Activated CD8-positive, alpha-beta memory T cell treated with anti-CD3 and anti-CD28 coated beads, Interleukin-2, amount 10 ng/mL, durations not matched to agents 7 days and 5 days (primary cell): ENCODE data around the gene ROR1. TPM values are rescaled to one million over a fixed set of nuclear protein-coding genes. Genes with fewer than 3 reads are reported as not detected.

ENCODE experiments used
- ATAC-seq: fragments of 150-1000 bp; cut with Tn5 transposase; one replicate; pipeline ENCODE4 v1.10.0; 2021; ENCODE audit warnings: moderate library complexity
- CTCF ChIA-PET: fragments of 350-600 bp; sonication (Branson Sonifier 250); formaldehyde crosslinking; loops from one replicate; lab custom pipeline; 2021; ENCODE audit warnings: antibody characterized with exemption; lab: Charles Lee
- DNase-seq: peaks from one replicate; pipeline ENCODE4 v3.0.0-alpha.2; 2020
- H3K27ac Mint-ChIP-seq: one replicate; pipeline ENCODE4 v1.8.0; 2021; ENCODE audit warnings: mild to moderate bottlenecking, mixed read lengths
- H3K27me3 Mint-ChIP-seq: one replicate; pipeline ENCODE4 v1.8.0; 2021; ENCODE audit warnings: mixed read lengths
- H3K36me3 Mint-ChIP-seq: one replicate; pipeline ENCODE4 v1.8.0; 2021; ENCODE audit warnings: mild to moderate bottlenecking, mixed read lengths
- H3K4me1 Mint-ChIP-seq: one replicate; pipeline ENCODE4 v1.8.0; 2021; ENCODE audit warnings: mixed read lengths
- H3K4me3 Mint-ChIP-seq: one replicate; pipeline ENCODE4 v1.8.0; 2021; ENCODE audit warnings: mild to moderate bottlenecking, moderate library complexity, mixed read lengths
- H3K9me3 Mint-ChIP-seq: one replicate; pipeline ENCODE4 v1.8.0; 2022; ENCODE audit warnings: low read depth, mixed read lengths
- total RNA-seq, 2 experiments: library from RNA; stranded (reverse); gene quantifications; one replicate each; pipeline ENCODE4 v1.2.3, GENCODE V29; 2021

The ROR1 gene
- total RNA-seq = not detected

DNA sequence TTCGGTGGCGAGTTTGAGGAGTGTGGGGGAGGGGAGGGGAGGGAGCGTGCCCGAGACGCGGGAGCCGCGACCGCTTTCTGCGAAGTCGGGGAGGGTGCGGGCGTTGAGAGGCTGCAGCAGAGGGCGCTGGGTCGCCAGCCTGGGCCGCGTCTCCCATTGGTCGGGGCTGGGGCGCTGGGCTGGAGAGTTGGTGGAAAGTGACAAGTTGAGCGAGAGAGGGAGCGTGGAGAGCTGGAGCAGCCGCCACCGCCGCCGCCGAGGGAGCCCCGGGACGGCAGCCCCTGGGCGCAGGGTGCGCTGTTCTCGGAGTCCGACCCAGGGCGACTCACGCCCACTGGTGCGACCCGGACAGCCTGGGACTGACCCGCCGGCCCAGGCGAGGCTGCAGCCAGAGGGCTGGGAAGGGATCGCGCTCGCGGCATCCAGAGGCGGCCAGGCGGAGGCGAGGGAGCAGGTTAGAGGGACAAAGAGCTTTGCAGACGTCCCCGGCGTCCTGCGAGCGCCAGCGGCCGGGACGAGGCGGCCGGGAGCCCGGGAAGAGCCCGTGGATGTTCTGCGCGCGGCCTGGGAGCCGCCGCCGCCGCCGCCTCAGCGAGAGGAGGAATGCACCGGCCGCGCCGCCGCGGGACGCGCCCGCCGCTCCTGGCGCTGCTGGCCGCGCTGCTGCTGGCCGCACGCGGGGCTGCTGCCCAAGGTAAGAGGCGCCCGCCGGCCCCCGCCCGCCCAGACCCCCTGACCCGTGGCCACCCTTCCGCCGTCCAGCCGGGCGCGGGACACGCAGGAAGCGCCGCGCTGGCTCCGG is at the start of gene ROR1:
Gene ROR1 (plus strand): TSS at position 203 of the 802 bp plus-strand sequence.
- H3K4me3 Mint-ChIP-seq = peak within 1 kb of the TSS; percentile 43
- peak within 1 kb of the TSS; percentile 42 for H3K27ac Mint-ChIP-seq
- H3K27me3 Mint-ChIP-seq = peaks cover 70% of the 10 kb centered on the region
- DNase-seq (peak; percentile 56), ATAC-seq (peak; percentile 83)
- peaks cover 8% of the 10 kb centered on the region for H3K4me1 Mint-ChIP-seq
- CTCF ChIA-PET = no interaction called here
- no peaks in the 10 kb centered on the region for H3K36me3 Mint-ChIP-seq
- no peaks in the 10 kb centered on the region for H3K9me3 Mint-ChIP-seq

DNA sequence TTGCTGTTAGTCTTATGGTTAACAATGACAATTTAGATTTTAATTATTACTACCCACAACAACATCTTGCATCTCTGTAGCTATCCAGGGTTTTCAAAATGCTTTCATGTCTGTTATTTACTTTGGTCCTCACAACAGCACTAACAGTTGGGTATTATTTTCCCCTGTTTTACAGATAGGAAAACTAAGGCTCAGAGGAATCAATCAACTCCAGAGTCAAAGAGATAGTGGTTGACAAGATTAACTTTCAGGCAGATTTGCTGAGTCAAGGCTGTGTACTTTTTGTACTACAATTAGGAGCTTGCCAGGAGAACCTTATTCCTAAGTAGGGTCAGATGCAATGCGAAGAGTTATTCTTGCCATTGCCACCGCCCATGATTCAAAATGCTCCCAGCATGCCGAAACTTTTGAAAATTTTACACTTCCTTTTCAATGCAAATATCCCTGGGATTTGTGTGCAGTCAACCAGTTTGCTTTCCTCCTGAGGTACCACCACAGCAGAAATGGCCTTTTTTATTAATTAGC is 49.4 kb upstream of the ROR1 start:
- Mint-ChIP-seq H3K4me3 (no peak overlapping the region), H3K9me3 (no peaks in the 10 kb centered on the region), H3K27me3 (peaks cover 3% of the 10 kb centered on the region), H3K4me1 (no peaks in the 10 kb centered on the region), H3K27ac (no peak overlapping the region), H3K36me3 (no peaks in the 10 kb centered on the region)
- no peak for ATAC-seq
- DNase-seq = no peak
- CTCF ChIA-PET = no interaction called here

DNA sequence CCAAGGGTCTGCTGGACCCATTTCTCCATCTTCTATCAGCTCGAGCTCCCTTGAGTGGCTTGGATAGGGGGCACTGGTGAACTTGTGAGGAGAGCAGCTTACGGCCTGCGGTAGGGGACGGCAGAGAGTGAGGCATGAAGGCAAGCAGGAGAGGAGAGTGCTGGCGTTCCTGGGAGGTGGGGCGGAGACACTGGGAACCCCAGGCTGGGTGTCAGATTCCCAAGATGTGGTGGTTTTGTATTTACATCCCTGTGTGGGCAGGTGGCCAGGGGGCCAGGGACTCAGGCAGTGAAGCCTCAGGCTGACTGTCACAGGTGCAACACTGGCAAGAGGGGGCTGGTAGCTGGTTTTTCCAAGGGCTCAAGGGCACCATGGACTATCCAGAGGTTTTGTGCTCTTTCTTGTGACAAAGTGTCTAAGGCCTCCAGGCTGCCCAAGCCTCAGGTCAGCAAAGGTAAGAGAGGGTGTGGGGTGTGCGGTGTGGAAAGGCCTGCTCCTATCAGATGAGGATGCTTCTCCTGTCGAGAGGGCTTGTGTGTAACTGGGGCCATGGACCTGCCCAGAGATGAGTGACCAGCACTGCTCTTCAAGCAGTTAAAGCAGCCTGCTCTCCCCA is 45.1 kb upstream of the ROR1 start:
- CTCF ChIA-PET = no interaction called here
- Mint-ChIP-seq H3K27me3 (no peaks in the 10 kb centered on the region), H3K27ac (no peak overlapping the region), H3K4me3 (no peak overlapping the region), H3K4me1 (no peaks in the 10 kb centered on the region), H3K9me3 (no peaks in the 10 kb centered on the region), H3K36me3 (no peaks in the 10 kb centered on the region)
- no peak for ATAC-seq
- no peak for DNase-seq

DNA sequence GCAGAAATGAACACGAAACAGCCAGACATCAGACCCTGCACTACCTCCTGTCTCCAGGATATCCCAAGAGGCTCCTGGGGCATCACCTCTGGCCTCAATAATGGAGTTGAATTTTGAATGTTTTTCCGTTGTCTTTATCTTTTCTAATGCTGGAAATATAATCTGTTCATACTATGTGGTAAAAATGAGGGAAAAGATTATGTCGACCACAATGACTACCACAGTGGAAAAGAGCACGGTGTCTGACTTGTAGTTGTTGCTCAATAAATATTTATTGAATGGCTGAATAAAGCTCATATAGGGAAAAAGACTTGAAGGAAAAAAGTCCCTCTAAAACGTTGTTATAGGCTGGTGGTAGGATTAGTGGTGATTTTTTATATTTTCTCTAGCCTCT is 44.6 kb upstream of the ROR1 start:
- no peak for DNase-seq
- Mint-ChIP-seq H3K36me3 (no peaks in the 10 kb centered on the region), H3K4me1 (no peaks in the 10 kb centered on the region), H3K9me3 (no peaks in the 10 kb centered on the region), H3K27me3 (no peaks in the 10 kb centered on the region), H3K4me3 (no peak overlapping the region), H3K27ac (no peak overlapping the region)
- CTCF ChIA-PET = interaction anchor here (1.2 kb wide), 1 partner anchor 19 kb away, joined by 3 read pairs; no protein-coding TSS in a partner anchor
- no peak for ATAC-seq

DNA sequence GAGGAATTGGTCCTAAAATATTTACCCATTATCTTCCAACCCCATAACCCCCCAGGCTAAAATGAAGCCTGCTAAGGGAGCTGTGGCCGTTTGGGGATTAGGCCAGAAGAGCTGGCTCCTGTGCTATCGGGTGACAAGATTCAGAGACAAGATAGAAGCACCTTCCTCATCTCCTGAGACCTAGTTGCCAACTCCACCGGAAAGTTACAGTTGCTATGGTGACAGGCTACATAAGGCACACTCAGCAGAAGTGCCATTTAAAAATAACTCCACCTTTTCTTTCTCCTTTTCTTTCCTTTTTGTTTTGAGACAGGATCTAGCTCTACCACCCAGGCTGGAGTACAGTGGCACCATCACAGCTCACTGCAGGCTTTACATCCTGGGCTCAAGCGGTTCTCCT is 43.6 kb upstream of the ROR1 start:
- Mint-ChIP-seq H3K4me3 (no peak overlapping the region), H3K27ac (no peak overlapping the region), H3K9me3 (no peaks in the 10 kb centered on the region), H3K27me3 (peaks cover under 1% of the 10 kb centered on the region), H3K36me3 (no peaks in the 10 kb centered on the region), H3K4me1 (no peaks in the 10 kb centered on the region)
- CTCF ChIA-PET = interaction anchor here (1.2 kb wide), 1 partner anchor 20 kb away, joined by 3 read pairs; no protein-coding TSS in a partner anchor
- DNase-seq = no peak
- no peak for ATAC-seq

DNA sequence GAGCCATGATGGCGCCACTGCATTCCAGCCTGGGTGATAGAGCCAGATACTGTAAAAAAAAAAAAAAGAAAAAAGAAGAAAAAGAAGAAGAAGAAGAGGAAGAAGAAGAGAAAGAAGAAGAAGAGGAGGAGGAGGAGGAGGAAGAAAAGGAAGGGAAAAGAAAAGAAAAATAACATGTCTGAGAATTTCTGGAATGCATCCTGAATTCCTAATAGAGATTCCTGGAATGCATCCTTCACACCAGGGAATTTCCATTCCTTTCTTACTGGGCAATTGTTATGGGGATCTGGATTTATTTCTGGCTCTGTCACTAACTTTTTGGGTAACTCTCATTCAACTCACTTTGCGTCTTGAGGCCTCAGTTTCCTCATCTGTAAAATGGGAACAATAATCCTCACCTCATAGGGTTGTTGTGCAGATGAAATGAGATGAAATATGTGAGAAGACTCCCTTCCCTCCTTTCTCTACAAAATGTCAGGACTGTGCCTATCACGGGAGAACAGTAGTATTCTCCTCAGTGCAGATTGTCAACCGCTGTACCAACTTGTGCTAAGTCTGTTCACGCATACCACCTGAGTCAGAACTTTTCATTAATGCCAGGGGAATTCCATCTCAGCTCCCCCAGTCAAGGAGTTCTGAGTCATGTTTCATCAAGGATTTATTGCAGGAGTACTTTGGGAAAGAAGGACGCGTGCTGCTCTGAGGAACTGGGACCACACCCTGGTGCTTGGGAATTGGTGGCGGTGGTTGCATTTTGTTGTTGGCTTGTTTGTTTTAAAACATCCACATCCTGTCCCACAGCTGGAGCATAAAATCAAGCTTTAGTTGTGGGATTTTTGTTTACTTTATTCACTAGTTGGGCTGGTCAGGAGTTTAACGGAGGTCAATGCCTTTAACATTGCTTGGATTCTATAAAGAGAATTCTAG is 42.4 kb upstream of the ROR1 start:
- Mint-ChIP-seq H3K27ac (no peak overlapping the region), H3K9me3 (no peaks in the 10 kb centered on the region), H3K36me3 (no peaks in the 10 kb centered on the region), H3K27me3 (peaks cover 3% of the 10 kb centered on the region), H3K4me1 (no peaks in the 10 kb centered on the region), H3K4me3 (no peak overlapping the region)
- CTCF ChIA-PET = no interaction called here
- no peak for DNase-seq
- ATAC-seq = no peak

DNA sequence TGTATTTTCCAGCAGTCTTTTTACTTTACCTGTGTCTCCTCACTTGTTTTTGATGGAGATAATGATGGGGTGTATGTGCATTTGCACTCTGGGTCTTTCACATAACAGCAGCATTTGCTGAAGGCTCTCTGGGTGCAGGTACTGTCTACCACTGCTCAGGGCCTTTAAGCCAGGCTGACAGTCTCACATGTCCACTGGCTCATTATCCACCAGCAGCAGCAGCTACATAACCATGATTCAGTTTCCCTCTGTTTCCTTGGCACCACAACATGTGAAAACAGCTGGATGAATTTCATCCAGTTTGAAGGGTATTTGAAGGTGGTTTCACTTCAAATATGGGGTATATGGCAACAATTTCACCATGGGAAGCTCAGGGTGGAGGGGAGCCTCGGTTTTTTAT is 41.2 kb upstream of the ROR1 start:
- ATAC-seq = no peak

DNA sequence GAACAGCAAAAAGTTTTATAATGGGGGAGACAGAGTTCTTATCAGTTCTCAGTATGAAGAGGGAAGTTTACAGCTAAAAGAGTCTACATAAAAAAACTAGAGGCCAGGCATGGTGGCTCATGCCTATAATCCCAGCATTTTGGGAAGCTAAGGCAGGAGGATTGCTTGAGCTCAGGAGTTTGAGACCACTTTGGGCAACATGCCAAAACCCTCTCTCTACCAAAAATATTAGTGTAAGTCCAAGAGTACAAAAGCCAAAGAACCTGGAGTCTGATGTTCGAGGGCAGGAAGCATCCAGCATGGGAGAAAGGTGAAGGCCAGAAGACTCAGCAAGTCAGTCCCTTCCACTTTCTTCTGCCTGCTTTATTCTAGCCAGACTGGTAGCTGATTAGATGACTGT is 35.0 kb upstream of the ROR1 start:
- H3K4me3 Mint-ChIP-seq = no peak overlapping the region
- peaks cover 10% of the 10 kb centered on the region for H3K27me3 Mint-ChIP-seq
- no peak for DNase-seq
- CTCF ChIA-PET = no interaction called here
- no peaks in the 10 kb centered on the region for H3K9me3 Mint-ChIP-seq
- ATAC-seq = no peak
- H3K4me1 Mint-ChIP-seq = peaks cover 4% of the 10 kb centered on the region
- no peak overlapping the region for H3K27ac Mint-ChIP-seq
- H3K36me3 Mint-ChIP-seq = no peaks in the 10 kb centered on the region

More for the DNA sequence above, 41.2 kb upstream of the ROR1 start:
- Mint-ChIP-seq H3K9me3 (no peaks in the 10 kb centered on the region), H3K27me3 (peaks cover 8% of the 10 kb centered on the region), H3K36me3 (no peaks in the 10 kb centered on the region), H3K4me3 (no peak overlapping the region), H3K4me1 (no peaks in the 10 kb centered on the region), H3K27ac (no peak overlapping the region)
- CTCF ChIA-PET = no interaction called here
- DNase-seq = no peak

DNA sequence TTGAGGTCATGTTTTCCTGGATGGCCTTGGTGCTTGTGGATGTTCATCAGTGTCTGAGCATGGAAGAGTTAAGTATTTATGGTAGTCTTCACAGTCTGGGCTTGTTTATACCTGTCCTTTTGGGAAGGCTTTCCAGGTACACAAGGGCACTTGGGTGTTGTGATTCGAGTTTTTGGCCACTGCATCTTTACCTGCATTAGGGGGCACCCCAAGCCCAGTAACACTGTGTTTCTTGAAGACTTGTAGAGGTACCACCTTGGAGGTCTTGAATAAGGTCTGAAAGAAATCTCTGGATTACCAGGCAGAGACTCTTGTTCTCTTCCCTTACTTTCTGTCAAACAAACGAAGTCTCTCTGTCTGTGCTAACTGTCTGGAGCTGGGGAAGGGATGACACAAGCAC is 34.4 kb upstream of the ROR1 start:
- ATAC-seq (no peak), DNase-seq (no peak)
- no peak overlapping the region for H3K4me3 Mint-ChIP-seq
- H3K27me3 Mint-ChIP-seq = peaks cover 12% of the 10 kb centered on the region
- peaks cover 4% of the 10 kb centered on the region for H3K4me1 Mint-ChIP-seq
- H3K9me3 Mint-ChIP-seq = no peaks in the 10 kb centered on the region
- CTCF ChIA-PET = no interaction called here
- no peaks in the 10 kb centered on the region for H3K36me3 Mint-ChIP-seq
- no peak overlapping the region for H3K27ac Mint-ChIP-seq

DNA sequence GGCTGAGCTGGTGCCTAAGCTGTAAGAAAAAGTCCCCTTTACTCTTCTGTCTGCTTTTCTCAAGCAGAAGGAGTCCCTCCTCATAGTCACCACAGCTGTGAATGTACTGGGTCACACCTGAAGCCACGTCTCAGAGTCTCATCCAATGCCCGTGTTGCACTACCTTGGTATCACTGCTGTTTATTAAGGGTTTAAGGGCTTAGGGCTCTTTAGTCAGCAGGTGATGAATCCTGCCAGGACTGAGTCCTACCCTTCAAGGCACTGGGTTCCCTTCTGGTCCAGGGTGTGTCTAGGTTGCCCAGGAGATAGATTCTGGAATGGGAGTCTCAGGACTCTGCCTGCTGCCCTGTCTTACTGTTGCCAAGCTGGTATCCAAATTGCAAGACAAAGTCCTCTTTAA is 33.4 kb upstream of the ROR1 start:
- DNase-seq (no peak), ATAC-seq (no peak)
- H3K9me3 Mint-ChIP-seq = no peaks in the 10 kb centered on the region
- no peak overlapping the region for H3K27ac Mint-ChIP-seq
- H3K36me3 Mint-ChIP-seq = no peaks in the 10 kb centered on the region
- H3K27me3 Mint-ChIP-seq = peaks cover 9% of the 10 kb centered on the region
- CTCF ChIA-PET = no interaction called here
- H3K4me1 Mint-ChIP-seq = peaks cover 9% of the 10 kb centered on the region
- H3K4me3 Mint-ChIP-seq = no peak overlapping the region

DNA sequence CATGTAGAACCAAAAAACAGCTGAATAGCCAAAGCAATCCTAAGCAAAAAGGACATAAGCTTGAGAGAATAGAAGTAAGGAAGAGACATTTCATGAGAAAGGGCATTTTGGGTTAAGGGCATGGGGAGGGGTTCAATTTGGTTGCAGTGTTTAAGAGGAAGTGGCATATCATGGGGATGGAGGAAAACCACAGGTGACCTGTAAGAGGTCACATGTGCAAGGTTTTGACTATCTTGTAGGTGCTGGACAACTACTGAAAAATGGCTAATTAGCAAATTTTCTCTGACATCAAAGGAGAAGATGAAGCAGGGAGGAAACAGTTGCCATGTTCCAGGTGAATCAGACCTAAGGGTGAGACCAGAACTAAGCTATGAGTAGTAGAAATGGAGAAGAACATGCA is 31.3 kb upstream of the ROR1 start:
- Mint-ChIP-seq H3K27ac (no peak overlapping the region), H3K4me1 (peaks cover 9% of the 10 kb centered on the region), H3K27me3 (peaks cover 4% of the 10 kb centered on the region), H3K4me3 (no peak overlapping the region), H3K36me3 (no peaks in the 10 kb centered on the region), H3K9me3 (no peaks in the 10 kb centered on the region)
- ATAC-seq = no peak
- CTCF ChIA-PET = no interaction called here
- no peak for DNase-seq

DNA sequence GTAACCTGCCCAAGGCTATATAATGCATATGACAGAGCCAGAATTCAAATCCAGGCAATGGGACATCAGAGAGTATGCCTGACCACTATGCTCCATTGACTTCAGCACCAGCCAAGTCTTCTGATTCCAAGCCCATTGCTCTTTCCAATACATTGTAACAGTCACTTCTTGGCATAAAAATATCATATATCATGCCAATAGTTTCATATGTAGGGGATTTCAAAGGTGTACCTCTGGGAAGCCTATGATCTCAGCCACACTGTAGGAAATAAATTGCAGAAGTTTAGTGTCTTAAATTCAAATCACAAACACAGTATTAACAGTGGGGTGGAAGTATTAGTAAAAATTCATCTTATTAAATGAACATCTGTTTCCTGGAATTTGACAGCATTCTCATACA is 30.0 kb upstream of the ROR1 start:
- no peak overlapping the region for H3K4me3 Mint-ChIP-seq
- no peaks in the 10 kb centered on the region for H3K9me3 Mint-ChIP-seq
- no peak overlapping the region for H3K27ac Mint-ChIP-seq
- peaks cover 2% of the 10 kb centered on the region for H3K27me3 Mint-ChIP-seq
- H3K4me1 Mint-ChIP-seq = peaks cover 14% of the 10 kb centered on the region
- no peak for DNase-seq
- CTCF ChIA-PET = no interaction called here
- ATAC-seq = no peak
- no peaks in the 10 kb centered on the region for H3K36me3 Mint-ChIP-seq

DNA sequence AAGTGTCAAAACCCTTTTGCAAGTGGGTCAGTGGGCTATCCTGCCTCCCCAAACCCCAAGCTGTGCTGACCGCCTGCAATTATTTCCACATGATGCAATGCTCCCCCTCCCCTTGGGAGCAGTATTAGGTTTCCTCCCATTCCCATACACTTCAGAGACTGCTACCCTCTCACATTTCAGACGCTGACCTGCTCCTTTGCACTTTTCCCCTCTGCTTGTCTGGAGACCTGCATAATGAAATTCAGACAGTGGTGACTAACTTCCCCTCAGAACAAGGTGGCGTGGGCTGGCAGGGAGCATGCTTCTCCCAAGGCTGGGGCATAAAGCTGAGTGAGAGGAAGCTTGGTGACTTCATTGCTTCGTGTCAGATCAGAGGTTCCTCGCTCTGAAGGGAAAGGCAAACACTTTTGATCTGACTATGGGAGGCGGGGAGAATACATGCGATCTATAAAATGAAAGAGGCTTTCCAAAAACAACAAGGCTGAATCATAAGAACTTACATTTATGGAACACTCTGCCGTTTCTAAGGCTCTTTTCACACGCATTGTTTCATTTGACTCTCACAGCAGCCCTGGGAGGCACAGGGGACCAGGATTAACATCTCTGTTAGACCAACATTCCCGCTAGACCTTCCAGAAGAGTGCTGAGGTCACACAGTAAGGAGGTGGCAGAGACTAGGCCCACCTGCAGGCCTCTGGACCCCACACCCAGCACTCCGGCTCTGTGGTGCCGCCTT is 27.5 kb upstream of the ROR1 start:
- no peak overlapping the region for H3K27ac Mint-ChIP-seq
- DNase-seq (no peak), ATAC-seq (no peak)
- no peak overlapping the region for H3K4me3 Mint-ChIP-seq
- H3K36me3 Mint-ChIP-seq = no peaks in the 10 kb centered on the region
- H3K4me1 Mint-ChIP-seq = peaks cover 14% of the 10 kb centered on the region
- CTCF ChIA-PET = no interaction called here
- no peaks in the 10 kb centered on the region for H3K9me3 Mint-ChIP-seq
- peaks cover 10% of the 10 kb centered on the region for H3K27me3 Mint-ChIP-seq
